ENCODE results near the gene ZNF599.
"Not testable (repeated sequence)": the region's sequence is repeated elsewhere in the genome, so short reads cannot be mapped to it uniquely, and the experiment has no call there.

The ZNF599 gene

GRCh38 chr19:34772697-34773554, at the start of gene ZNF599:
Gene ZNF599, minus strand, starts transcription at chr19:34773215. Its CDS starts 374 bp downstream, at chr19:34772841.
- peak; percentile 95 for DNase-seq

GRCh38 chr19:34818270-34818669, 45.3 kb upstream of the ZNF599 start:
- DNase-seq = no peak

GRCh38 chr19:34816708-34817107, 43.7 kb upstream of the ZNF599 start:
- no peak for DNase-seq

GRCh38 chr19:34808566-34808965, 35.6 kb upstream of the ZNF599 start:
- DNase-seq = no peak

- DNase-seq = no peak
Observed at GRCh38 chr19:34806976-34807860, 34.2 kb upstream of the ZNF599 start.

GRCh38 chr19:34804115-34804514, 31.1 kb upstream of the ZNF599 start:
- no peak for DNase-seq

- DNase-seq = not testable (repeated sequence)
Observed at GRCh38 chr19:34796953-34797352, 23.9 kb upstream of the ZNF599 start.

- no peak for DNase-seq
Observed at GRCh38 chr19:34794066-34794960, 21.3 kb upstream of the ZNF599 start.

GRCh38 chr19:34793565-34793964, 20.6 kb upstream of the ZNF599 start:
- DNase-seq = no peak

GRCh38 chr19:34788074-34788473, 15.1 kb upstream of the ZNF599 start:
- DNase-seq = no peak

GRCh38 chr19:34787059-34787824, 14.2 kb upstream of the ZNF599 start:
- DNase-seq = no peak

- no peak for DNase-seq
Observed at GRCh38 chr19:34786236-34786635, 13.2 kb upstream of the ZNF599 start.

- DNase-seq = no peak
Observed at GRCh38 chr19:34779652-34780051, 6.6 kb upstream of the ZNF599 start.

- no peak for DNase-seq
Observed at GRCh38 chr19:34778342-34778741, 5.3 kb upstream of the ZNF599 start.

- DNase-seq = no peak
Observed at GRCh38 chr19:34774857-34775256, 1.8 kb upstream of the ZNF599 start.

GRCh38 chr19:34773555-34773864, 495 bp upstream of the ZNF599 start:
- DNase-seq = no peak

- no peak for DNase-seq
Observed at GRCh38 chr19:34767951-34768350, 5.1 kb downstream of the ZNF599 start.

- DNase-seq = no peak
Observed at GRCh38 chr19:34766386-34766785, 6.6 kb downstream of the ZNF599 start.

- DNase-seq = no peak
Observed at GRCh38 chr19:34759218-34759917, 13.6 kb downstream of the ZNF599 start.

- no peak for DNase-seq
Observed at GRCh38 chr19:34757441-34757840, 15.6 kb downstream of the ZNF599 start.

- no peak for DNase-seq
Observed at GRCh38 chr19:34744896-34745690, 27.9 kb downstream of the ZNF599 start.
